ENCODE results near the gene DLK2. TPM values are rescaled to one million over a fixed set of nuclear protein-coding genes. Genes with fewer than 3 reads are reported as not detected.
"Not testable (repeated sequence)": the region's sequence is repeated elsewhere in the genome, so short reads cannot be mapped to it uniquely, and the experiment has no call there.

Gene DLK2
- total RNA-seq, 2 experiments from 2014 or later, result not detected

GRCh38 chr6:43413002-43413401 is 42.3 kb downstream of the DLK2 start:
- Histone ChIP-seq H3K9me3 (ENCODE audit: low read length) (peaks cover 13% of the 10 kb centered on the region), H3K9me2 (ENCODE audit: insufficient read depth, low read length) (no peaks in the 10 kb centered on the region), H4K20me1 (ENCODE audit: insufficient read depth, low read length) (no peaks in the 10 kb centered on the region), H2AFZ (ENCODE audit: low read length) (no peak overlapping the region), H3K36me3 (ENCODE audit: insufficient read depth, low read length) (no peaks in the 10 kb centered on the region), H3K4me2 (ENCODE audit: low read length) (no peak overlapping the region), H3K4me3 (ENCODE audit: low read depth, low read length, poor library complexity, severe bottlenecking) (no peak overlapping the region), H3K79me2 (ENCODE audit: insufficient read depth, low read depth, low read length) (no peaks in the 10 kb centered on the region), H3K27ac (ENCODE audit: low read depth, low read length, poor library complexity, severe bottlenecking) (no peak overlapping the region), H3K4me1 (ENCODE audit: insufficient read depth, low read length, poor library complexity, severe bottlenecking) (no peaks in the 10 kb centered on the region)
- POLR2A ChIA-PET, result no interaction called here
- BruUV-seq (replicated peaks), result no TSS peak
- TF ChIP-seq CTCF (conservative IDR thresholded peaks at IDR 0.05; ENCODE audit: low read length) (no peak), EZH2phosphoT487 (IDR thresholded peaks at IDR 0.05; ENCODE audit: borderline replicate concordance, low read depth, low read length) (no peak)
- DNase-seq (ENCODE audit: low spot score), result no peak
- CTCF ChIA-PET (ENCODE audit: unreplicated experiment), result no interaction called here
- intact Hi-C loops (cut with micrococcal nuclease; ENCODE audit: unreplicated experiment), result no loop called here

- no peak overlapping the region for H2AFZ ChIP-seq (ENCODE audit: low read length)
- CTCF ChIA-PET (ENCODE audit: unreplicated experiment), result no interaction called here
- DNase-seq (ENCODE audit: low spot score), result no peak
- TF ChIP-seq CTCF (conservative IDR thresholded peaks at IDR 0.05; ENCODE audit: low read length) (no peak), EZH2phosphoT487 (IDR thresholded peaks at IDR 0.05; ENCODE audit: borderline replicate concordance, low read depth, low read length) (no peak)
- no peaks in the 10 kb centered on the region for H4K20me1 ChIP-seq (ENCODE audit: insufficient read depth, low read length)
- H3K4me2 ChIP-seq (ENCODE audit: low read length), result no peak overlapping the region
- H3K27ac ChIP-seq (ENCODE audit: low read depth, low read length, poor library complexity, severe bottlenecking), result no peak overlapping the region
- no peaks in the 10 kb centered on the region for H3K79me2 ChIP-seq (ENCODE audit: insufficient read depth, low read depth, low read length)
- H3K4me3 ChIP-seq (ENCODE audit: low read depth, low read length, poor library complexity, severe bottlenecking), result no peak overlapping the region
- intact Hi-C loops (cut with micrococcal nuclease; ENCODE audit: unreplicated experiment), result no loop called here
- no peaks in the 10 kb centered on the region for H3K36me3 ChIP-seq (ENCODE audit: insufficient read depth, low read length)
- no peaks in the 10 kb centered on the region for H3K9me2 ChIP-seq (ENCODE audit: insufficient read depth, low read length)
- no TSS peak for BruUV-seq (replicated peaks)
- H3K4me1 ChIP-seq (ENCODE audit: insufficient read depth, low read length, poor library complexity, severe bottlenecking), result no peaks in the 10 kb centered on the region
- POLR2A ChIA-PET, result no interaction called here
- H3K9me3 ChIP-seq (ENCODE audit: low read length), result peaks cover 13% of the 10 kb centered on the region
These were observed 42.8 kb downstream of the DLK2 start for GRCh38 chr6:43412541-43412940.

GRCh38 chr6:43410776-43411175 is 44.6 kb downstream of the DLK2 start:
- intact Hi-C loops (cut with micrococcal nuclease; ENCODE audit: unreplicated experiment); H3K27ac ChIP-seq (ENCODE audit: low read depth, low read length, poor library complexity, severe bottlenecking): not testable (repeated sequence)
- POLR2A ChIA-PET, result interaction anchor here (0.6 kb wide), 1 partner anchor 24 kb away, joined by 3 read pairs; no protein-coding TSS in a partner anchor

More at GRCh38 chr6:43410776-43411175, 44.6 kb downstream of the DLK2 start:
- H3K79me2 ChIP-seq (ENCODE audit: insufficient read depth, low read depth, low read length); H4K20me1 ChIP-seq (ENCODE audit: insufficient read depth, low read length); CTCF ChIA-PET (ENCODE audit: unreplicated experiment); H2AFZ ChIP-seq (ENCODE audit: low read length); BruUV-seq (replicated peaks); H3K4me1 ChIP-seq (ENCODE audit: insufficient read depth, low read length, poor library complexity, severe bottlenecking); H3K4me2 ChIP-seq (ENCODE audit: low read length); H3K4me3 ChIP-seq (ENCODE audit: low read depth, low read length, poor library complexity, severe bottlenecking); H3K9me2 ChIP-seq (ENCODE audit: insufficient read depth, low read length); H3K36me3 ChIP-seq (ENCODE audit: insufficient read depth, low read length); DNase-seq (ENCODE audit: low spot score): not testable (repeated sequence)
- peaks cover 13% of the 10 kb centered on the region for H3K9me3 ChIP-seq (ENCODE audit: low read length)

Measured in OCI-LY7 (cell line).